ENCODE measurements around the gene CFL1.

Gene CFL1

DNA sequence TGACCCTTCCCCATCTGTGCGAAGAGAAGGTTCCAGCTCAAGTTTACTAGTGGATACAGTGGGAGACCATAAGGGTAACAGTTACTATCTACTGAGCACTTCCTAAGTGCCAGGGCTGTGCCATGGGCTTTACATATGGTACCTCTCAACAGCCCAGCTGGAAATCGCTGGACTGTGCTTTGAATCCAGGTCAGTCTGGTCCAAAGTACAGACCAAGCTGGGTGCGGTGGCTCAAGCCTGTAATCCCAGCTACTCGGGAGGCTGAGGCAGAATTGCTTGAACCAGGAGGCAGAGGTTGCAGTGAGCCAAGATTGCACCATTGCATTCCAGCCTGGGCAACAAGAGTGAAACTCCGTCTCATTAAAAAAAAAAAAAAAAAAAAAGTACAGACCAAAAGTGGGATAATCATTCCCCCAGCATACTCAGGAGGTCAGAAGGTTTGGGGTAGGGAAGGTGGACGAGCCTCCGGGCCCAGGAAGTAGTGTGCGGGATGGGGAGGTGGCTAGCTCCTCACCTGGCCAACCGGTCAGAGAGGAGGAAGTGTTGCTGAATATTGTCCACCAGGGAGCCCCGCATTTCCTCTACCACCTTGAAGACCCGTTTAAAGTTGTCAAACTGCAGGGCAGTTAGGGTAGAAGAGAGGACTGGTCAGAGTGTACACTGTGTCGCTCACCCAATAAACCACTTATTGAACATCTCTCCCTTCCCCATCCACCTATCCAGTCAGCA lies 28.0 kb upstream of the CFL1 start:
- H3K36me3 ChIP-seq (ENCODE audit: control insufficient read depth, insufficient read depth, low read length, severe bottlenecking), result peaks cover 45% of the 10 kb centered on the region
- H3K4me3 ChIP-seq (ENCODE audit: low read length), result no peak overlapping the region
- H3K27me3 ChIP-seq (replicated peaks; ENCODE audit: control insufficient read depth, insufficient read depth, low read length), result no peaks in the 10 kb centered on the region
- peak overlapping the region; percentile 99 for H3K9ac ChIP-seq (ENCODE audit: low read length)
- peaks cover 31% of the 10 kb centered on the region for H3K4me1 ChIP-seq (ENCODE audit: control insufficient read depth, insufficient read depth, low read length)
- no peak for DNase-seq (ENCODE audit: low read depth)
- H3K9me3 ChIP-seq (ENCODE audit: control insufficient read depth, low read length), result no peaks in the 10 kb centered on the region

DNA sequence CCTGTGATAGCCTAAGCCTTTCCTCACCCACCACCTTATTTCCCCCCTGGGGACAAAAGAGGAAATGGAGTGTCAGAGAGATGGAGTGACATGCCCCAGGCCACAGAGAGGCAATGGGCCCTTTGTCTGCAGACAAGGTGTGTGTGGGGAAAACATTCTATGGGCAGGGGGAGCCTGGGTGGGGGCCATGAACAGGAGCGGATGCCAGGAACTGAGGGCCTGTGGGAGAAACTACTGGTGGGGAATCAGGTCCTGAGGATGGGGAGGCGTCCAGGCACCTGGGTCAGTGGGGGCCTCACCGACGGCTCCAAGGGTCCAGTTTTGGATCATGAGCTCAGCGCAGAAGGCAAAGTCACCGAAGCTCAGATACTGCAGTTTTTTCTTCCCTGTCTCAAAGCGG lies 27.3 kb upstream of the CFL1 start:
- no peak overlapping the region for H3K4me3 ChIP-seq (ENCODE audit: low read length)
- peaks cover 30% of the 10 kb centered on the region for H3K4me1 ChIP-seq (ENCODE audit: control insufficient read depth, insufficient read depth, low read length)

GRCh38 chr11:65884716-65885092 lies 26.7 kb upstream of the CFL1 start:
- Histone ChIP-seq H3K4me1 (ENCODE audit: control insufficient read depth, insufficient read depth, low read length) (peaks cover 25% of the 10 kb centered on the region), H3K27me3 (replicated peaks; ENCODE audit: control insufficient read depth, insufficient read depth, low read length) (no peaks in the 10 kb centered on the region), H3K9ac (ENCODE audit: low read length) (no peak overlapping the region), H3K9me3 (ENCODE audit: control insufficient read depth, low read length) (no peaks in the 10 kb centered on the region), H3K4me3 (ENCODE audit: low read length) (no peak overlapping the region), H3K36me3 (ENCODE audit: control insufficient read depth, insufficient read depth, low read length, severe bottlenecking) (peaks cover 45% of the 10 kb centered on the region)
- peak; percentile 88 for DNase-seq (ENCODE audit: low read depth)

More for the DNA sequence above, 27.3 kb upstream of the CFL1 start:
- peaks cover 45% of the 10 kb centered on the region for H3K36me3 ChIP-seq (ENCODE audit: control insufficient read depth, insufficient read depth, low read length, severe bottlenecking)
- no peak overlapping the region for H3K9ac ChIP-seq (ENCODE audit: low read length)
- DNase-seq (ENCODE audit: low read depth), result no peak
- H3K27me3 ChIP-seq (replicated peaks; ENCODE audit: control insufficient read depth, insufficient read depth, low read length), result no peaks in the 10 kb centered on the region
- H3K9me3 ChIP-seq (ENCODE audit: control insufficient read depth, low read length), result no peaks in the 10 kb centered on the region

GRCh38 chr11:65883786-65884715 lies 26.1 kb upstream of the CFL1 start:
- Histone ChIP-seq H3K9ac (ENCODE audit: low read length) (no peak overlapping the region), H3K9me3 (ENCODE audit: control insufficient read depth, low read length) (no peaks in the 10 kb centered on the region), H3K4me1 (ENCODE audit: control insufficient read depth, insufficient read depth, low read length) (peaks cover 22% of the 10 kb centered on the region), H3K4me3 (ENCODE audit: low read length) (no peak overlapping the region), H3K27me3 (replicated peaks; ENCODE audit: control insufficient read depth, insufficient read depth, low read length) (no peaks in the 10 kb centered on the region), H3K36me3 (ENCODE audit: control insufficient read depth, insufficient read depth, low read length, severe bottlenecking) (peaks cover 45% of the 10 kb centered on the region)
- DNase-seq (ENCODE audit: low read depth), result no peak

GRCh38 chr11:65883058-65883761 lies 25.2 kb upstream of the CFL1 start:
- H3K27me3 ChIP-seq (replicated peaks; ENCODE audit: control insufficient read depth, insufficient read depth, low read length), result no peaks in the 10 kb centered on the region
- no peak overlapping the region for H3K9ac ChIP-seq (ENCODE audit: low read length)
- peaks cover 45% of the 10 kb centered on the region for H3K36me3 ChIP-seq (ENCODE audit: control insufficient read depth, insufficient read depth, low read length, severe bottlenecking)
- H3K9me3 ChIP-seq (ENCODE audit: control insufficient read depth, low read length), result no peaks in the 10 kb centered on the region
- H3K4me3 ChIP-seq (ENCODE audit: low read length), result no peak overlapping the region
- no peak for DNase-seq (ENCODE audit: low read depth)
- peaks cover 16% of the 10 kb centered on the region for H3K4me1 ChIP-seq (ENCODE audit: control insufficient read depth, insufficient read depth, low read length)

GRCh38 chr11:65882120-65883057 lies 24.4 kb upstream of the CFL1 start:
- no peak for DNase-seq (ENCODE audit: low read depth)
- Histone ChIP-seq H3K9ac (ENCODE audit: low read length) (no peak overlapping the region), H3K9me3 (ENCODE audit: control insufficient read depth, low read length) (no peaks in the 10 kb centered on the region), H3K27me3 (replicated peaks; ENCODE audit: control insufficient read depth, insufficient read depth, low read length) (no peaks in the 10 kb centered on the region), H3K4me3 (ENCODE audit: low read length) (no peak overlapping the region), H3K36me3 (ENCODE audit: control insufficient read depth, insufficient read depth, low read length, severe bottlenecking) (peaks cover 45% of the 10 kb centered on the region), H3K4me1 (ENCODE audit: control insufficient read depth, insufficient read depth, low read length) (peaks cover 11% of the 10 kb centered on the region)

DNA sequence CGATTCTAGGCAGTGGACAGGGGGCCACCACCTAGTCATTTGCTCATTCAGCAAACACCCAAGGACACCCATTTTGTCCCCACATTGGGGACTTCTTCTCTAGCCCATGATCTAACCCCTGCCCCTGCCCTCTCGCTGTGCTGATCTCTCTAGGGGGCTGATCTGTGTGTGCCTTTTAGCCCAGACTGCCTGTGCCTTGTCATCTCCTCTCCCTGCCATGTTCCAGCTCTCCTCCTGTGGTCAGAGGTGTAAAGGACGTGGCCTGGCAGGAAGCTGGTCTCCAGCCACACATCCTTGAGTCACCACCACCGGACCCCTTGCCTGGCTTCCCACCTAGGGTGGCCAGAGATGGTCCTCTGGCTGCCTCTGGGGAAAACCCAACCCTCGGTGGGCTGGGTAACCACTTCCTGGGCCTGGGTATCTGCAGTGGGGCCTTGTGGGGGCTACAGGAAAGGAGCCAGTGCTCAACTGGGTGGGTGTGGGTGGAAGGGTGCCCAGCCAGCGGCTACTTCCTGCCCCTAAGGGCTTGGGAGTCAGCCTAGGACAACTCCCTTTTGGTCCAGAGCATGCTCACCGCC lies 23.0 kb upstream of the CFL1 start:
- Histone ChIP-seq H3K4me1 (ENCODE audit: control insufficient read depth, insufficient read depth, low read length) (no peaks in the 10 kb centered on the region), H3K4me3 (ENCODE audit: low read length) (no peak overlapping the region), H3K9ac (ENCODE audit: low read length) (no peak overlapping the region), H3K9me3 (ENCODE audit: control insufficient read depth, low read length) (no peaks in the 10 kb centered on the region), H3K36me3 (ENCODE audit: control insufficient read depth, insufficient read depth, low read length, severe bottlenecking) (peaks cover 34% of the 10 kb centered on the region), H3K27me3 (replicated peaks; ENCODE audit: control insufficient read depth, insufficient read depth, low read length) (no peaks in the 10 kb centered on the region)
- DNase-seq (ENCODE audit: low read depth), result no peak

DNA sequence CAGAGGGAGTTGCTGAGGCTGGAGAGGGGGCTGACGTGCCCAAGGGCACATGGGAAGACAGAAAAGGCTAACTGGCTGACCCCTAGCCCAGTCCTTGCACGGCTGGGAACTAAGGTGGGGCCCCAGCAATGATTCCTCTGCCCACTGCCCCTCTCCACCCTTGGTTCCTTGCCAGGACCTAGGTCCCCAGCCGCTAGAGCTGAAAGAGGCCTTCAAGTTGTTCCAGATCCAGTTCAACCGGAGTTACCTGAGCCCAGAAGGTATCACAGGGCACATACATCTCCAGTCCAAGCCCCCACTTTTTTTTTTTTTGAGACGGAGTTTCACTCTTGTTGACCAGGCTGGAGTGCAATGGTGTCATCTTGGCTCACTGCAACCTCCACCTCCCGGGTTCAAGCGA lies 22.0 kb upstream of the CFL1 start:
- H3K27me3 ChIP-seq (replicated peaks; ENCODE audit: control insufficient read depth, insufficient read depth, low read length), result no peaks in the 10 kb centered on the region
- no peak overlapping the region for H3K4me3 ChIP-seq (ENCODE audit: low read length)
- no peaks in the 10 kb centered on the region for H3K4me1 ChIP-seq (ENCODE audit: control insufficient read depth, insufficient read depth, low read length)
- peaks cover 26% of the 10 kb centered on the region for H3K36me3 ChIP-seq (ENCODE audit: control insufficient read depth, insufficient read depth, low read length, severe bottlenecking)
- H3K9ac ChIP-seq (ENCODE audit: low read length), result no peak overlapping the region
- no peaks in the 10 kb centered on the region for H3K9me3 ChIP-seq (ENCODE audit: control insufficient read depth, low read length)
- no peak for DNase-seq (ENCODE audit: low read depth)

DNA sequence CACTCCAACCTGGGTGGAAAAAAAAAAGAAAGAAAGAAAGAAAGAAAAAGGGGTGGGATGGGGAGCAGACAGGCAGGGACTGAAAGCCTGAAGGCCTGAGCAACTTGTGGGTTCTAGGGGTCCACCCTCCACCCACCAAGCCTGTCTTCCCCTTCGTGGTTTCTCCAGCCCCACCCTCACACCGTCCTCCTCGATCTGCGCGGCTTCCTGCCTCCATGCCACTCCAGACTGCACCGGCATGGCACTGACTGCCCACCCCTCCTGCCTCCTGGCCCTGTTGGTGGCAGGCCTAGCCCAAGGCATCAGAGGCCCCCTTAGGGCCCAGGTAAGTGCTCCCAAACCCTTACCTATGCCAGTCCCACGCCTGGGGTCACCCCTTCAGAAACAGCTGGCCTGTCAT lies 21.6 kb upstream of the CFL1 start, which contains the start of gene CTSW:
TSS of gene CTSW (plus strand) at position 221 of the 400 bp plus-strand sequence. CDS start at position 239, 18 bp downstream.
- no peak within 1 kb of the TSS for H3K9ac ChIP-seq (ENCODE audit: low read length)
- H3K4me3 ChIP-seq (ENCODE audit: low read length), result no peak within 1 kb of the TSS
- H3K36me3 ChIP-seq (ENCODE audit: control insufficient read depth, insufficient read depth, low read length, severe bottlenecking), result peaks cover 22% of the 10 kb centered on the region
- no peaks in the 10 kb centered on the region for H3K4me1 ChIP-seq (ENCODE audit: control insufficient read depth, insufficient read depth, low read length)
- no peak for DNase-seq (ENCODE audit: low read depth)
- no peaks in the 10 kb centered on the region for H3K27me3 ChIP-seq (replicated peaks; ENCODE audit: control insufficient read depth, insufficient read depth, low read length)
- H3K9me3 ChIP-seq (ENCODE audit: control insufficient read depth, low read length), result no peaks in the 10 kb centered on the region

All from adipocyte (in vitro differentiated cells).